Loucy (cell line): ENCODE results near the gene ZDHHC12.

Source experiments
- H2AFZ ChIP-seq: fragments of 200-600 bp; sonication (generic); 2 replicates; pipeline ENCODE4 v1.6.0; 2016; ENCODE audit warnings: antibody characterized with exemption, mild to moderate bottlenecking, low read length, moderate library complexity
- H3F3A ChIP-seq: fragments of 200-600 bp; 2 replicates; pipeline ENCODE4 v1.6.0; 2016; ENCODE audit warnings: antibody characterized with exemption, low read depth, mild to moderate bottlenecking
- H3K27me3 ChIP-seq: fragments of 200-600 bp; sonication (generic); 2 replicates; pipeline ENCODE4 v1.6.1; 2014; ENCODE audit warnings: low read length, mild to moderate bottlenecking; ENCODE audit not compliant: insufficient read depth, poor library complexity, severe bottlenecking
- H3K36me3 ChIP-seq: fragments of 200-600 bp; sonication (generic); 2 replicates; pipeline ENCODE4 v1.6.1; 2016; ENCODE audit warnings: low read length; ENCODE audit not compliant: insufficient read depth
- H3K4me1 ChIP-seq: fragments of 200-600 bp; sonication (generic); 2 replicates; pipeline ENCODE4 v1.5.1; 2014; ENCODE audit warnings: low read length, mild to moderate bottlenecking; ENCODE audit not compliant: insufficient read depth, poor library complexity, severe bottlenecking
- H3K4me2 ChIP-seq: fragments of 200-600 bp; sonication (generic); 2 replicates; pipeline ENCODE4 v1.6.0; 2014; ENCODE audit warnings: antibody characterized with exemption, low read length, low read depth, mild to moderate bottlenecking; ENCODE audit not compliant: poor library complexity, severe bottlenecking
- H3K4me3 ChIP-seq: fragments of 200-600 bp; sonication (generic); 2 replicates; pipeline ENCODE4 v1.5.1; 2014; ENCODE audit warnings: low read length, mild to moderate bottlenecking, mixed read lengths; ENCODE audit not compliant: poor library complexity, severe bottlenecking
- H3K79me2 ChIP-seq: fragments of 200-600 bp; sonication (generic); 2 replicates; pipeline ENCODE4 v1.6.1; 2014; ENCODE audit warnings: low read length; ENCODE audit not compliant: insufficient read depth
- H3K9ac ChIP-seq: fragments of 200-600 bp; sonication (generic); 2 replicates; pipeline ENCODE4 v1.6.0; 2014; ENCODE audit warnings: mild to moderate bottlenecking, low read depth, low read length, moderate library complexity; ENCODE audit not compliant: poor library complexity, severe bottlenecking
- H3K9me2 ChIP-seq: fragments of 200-600 bp; sonication (generic); replicated peaks from 2 replicates; pipeline ENCODE4 v1.6.1; 2016; ENCODE audit warnings: low read depth, low read length, mixed read lengths
- H3K9me3 ChIP-seq: fragments of 200-600 bp; sonication (generic); 2 replicates; pipeline ENCODE4 v1.6.1; 2014; ENCODE audit warnings: mild to moderate bottlenecking, antibody characterized with exemption, low read length, low read depth; ENCODE audit not compliant: insufficient read depth
- H4K20me1 ChIP-seq: fragments of 200-600 bp; sonication (generic); 2 replicates; pipeline ENCODE4 v1.6.0; 2014; ENCODE audit warnings: antibody characterized with exemption, low read length, mild to moderate bottlenecking; ENCODE audit not compliant: insufficient read depth, poor library complexity, severe bottlenecking
- CTCF ChIP-seq: fragments of 200-600 bp; sonication (generic); conservative IDR thresholded peaks from 2 replicates; pipeline ENCODE4 v1.5.1; 2014; ENCODE audit warnings: mild to moderate bottlenecking, antibody characterized with exemption, low read length
- EZH2phosphoT487 ChIP-seq: fragments of 200-600 bp; IDR thresholded peaks from 2 replicates; pipeline ENCODE4 v1.6.1; 2018; ENCODE audit warnings: antibody characterized with exemption, mild to moderate bottlenecking, moderate library complexity, borderline replicate concordance

The ZDHHC12 gene

GRCh38 chr9:128715436-128715750 lies 8.5 kb downstream of the ZDHHC12 start:
- TF ChIP-seq CTCF (no peak), EZH2phosphoT487 (no peak)
- H3K4me1 ChIP-seq, result no peaks in the 10 kb centered on the region
- no peak overlapping the region for H2AFZ ChIP-seq
- H3K9me3 ChIP-seq, result no peaks in the 10 kb centered on the region
- H3K4me2 ChIP-seq, result no peak overlapping the region
- H3K9ac ChIP-seq, result no peak overlapping the region
- H3K36me3 ChIP-seq, result no peaks in the 10 kb centered on the region
- H3K4me3 ChIP-seq, result no peak overlapping the region
- no peaks in the 10 kb centered on the region for H3K9me2 ChIP-seq
- no peaks in the 10 kb centered on the region for H4K20me1 ChIP-seq
- H3K79me2 ChIP-seq, result no peaks in the 10 kb centered on the region
- no peaks in the 10 kb centered on the region for H3F3A ChIP-seq
- H3K27me3 ChIP-seq, result no peaks in the 10 kb centered on the region

GRCh38 chr9:128714586-128715435 lies 9.1 kb downstream of the ZDHHC12 start:
- no peak for TF ChIP-seq CTCF
- no peak for TF ChIP-seq EZH2phosphoT487
- Histone ChIP-seq H3K9me3 (no peaks in the 10 kb centered on the region), H3K4me3 (no peak overlapping the region), H3K79me2 (no peaks in the 10 kb centered on the region), H3K36me3 (no peaks in the 10 kb centered on the region), H4K20me1 (no peaks in the 10 kb centered on the region), H3K9me2 (no peaks in the 10 kb centered on the region), H2AFZ (no peak overlapping the region), H3K9ac (no peak overlapping the region), H3K4me1 (no peaks in the 10 kb centered on the region), H3F3A (no peaks in the 10 kb centered on the region), H3K27me3 (no peaks in the 10 kb centered on the region), H3K4me2 (no peak overlapping the region)

GRCh38 chr9:128713941-128714573 lies 9.9 kb downstream of the ZDHHC12 start:
- Histone ChIP-seq H3K9me2 (no peaks in the 10 kb centered on the region), H3K4me3 (no peak overlapping the region), H3K4me2 (no peak overlapping the region), H3K36me3 (no peaks in the 10 kb centered on the region), H3F3A (no peaks in the 10 kb centered on the region), H3K9ac (no peak overlapping the region), H3K9me3 (no peaks in the 10 kb centered on the region), H3K79me2 (no peaks in the 10 kb centered on the region), H3K27me3 (no peaks in the 10 kb centered on the region), H4K20me1 (no peaks in the 10 kb centered on the region), H2AFZ (no peak overlapping the region), H3K4me1 (no peaks in the 10 kb centered on the region)
- TF ChIP-seq CTCF (no peak), EZH2phosphoT487 (no peak)
